Activated T-cell treated with anti-CD3 and anti-CD28 coated beads for 24 hours (primary cell): ENCODE measurements around the gene METTL9.
"Not testable (repeated sequence)": the region's sequence is repeated elsewhere in the genome, so short reads cannot be mapped to it uniquely, and the experiment has no call there.

Experiments
- DNase-seq: peaks from one replicate; pipeline ENCODE4 v3.0.0-alpha.2; 2020; ENCODE audit warnings: low read depth

METTL9 gene

GRCh38 chr16:21663889-21664647, 64.7 kb downstream of the METTL9 start, which contains the start of gene OTOA:
TSS of gene OTOA (plus strand) at chr16:21663968. CDS start at chr16:21678515, 14,547 bp downstream.
- DNase-seq = no peak

DNA sequence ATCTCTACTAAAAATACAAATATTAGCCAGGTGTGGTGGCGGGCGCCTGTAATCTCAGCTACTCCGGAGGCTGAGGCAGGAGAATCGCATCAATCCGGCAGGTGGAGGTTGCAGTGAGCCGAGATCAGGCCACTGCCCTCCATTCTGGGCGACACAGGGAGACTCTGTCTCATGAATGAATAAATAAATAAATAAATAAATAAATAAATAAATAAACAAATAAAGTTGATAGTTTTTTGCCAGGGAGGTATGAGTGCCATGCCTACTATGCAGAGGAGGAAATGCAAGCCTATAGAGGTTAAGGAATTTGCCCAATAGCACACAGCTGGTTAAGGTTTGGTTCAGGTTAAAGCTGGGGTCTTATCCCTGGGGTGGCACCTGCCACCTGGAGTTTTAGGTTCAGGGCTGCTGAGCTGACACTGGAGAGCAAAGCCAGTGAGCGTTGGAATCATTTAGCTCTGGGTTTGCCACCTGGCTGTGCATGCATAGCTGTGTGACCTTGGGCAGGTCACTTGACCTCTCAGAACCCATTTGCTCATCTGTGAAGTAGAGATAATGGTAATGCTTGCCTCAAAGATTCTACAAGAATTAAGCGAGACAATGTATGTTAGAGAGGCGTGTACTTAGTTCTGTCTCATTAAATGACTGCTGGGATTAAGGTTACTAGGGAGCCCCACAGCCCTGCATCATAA, 65.6 kb downstream of the METTL9 start:
- no peak for DNase-seq

GRCh38 chr16:21666772-21667171, 67.4 kb downstream of the METTL9 start:
- no peak for DNase-seq

DNA sequence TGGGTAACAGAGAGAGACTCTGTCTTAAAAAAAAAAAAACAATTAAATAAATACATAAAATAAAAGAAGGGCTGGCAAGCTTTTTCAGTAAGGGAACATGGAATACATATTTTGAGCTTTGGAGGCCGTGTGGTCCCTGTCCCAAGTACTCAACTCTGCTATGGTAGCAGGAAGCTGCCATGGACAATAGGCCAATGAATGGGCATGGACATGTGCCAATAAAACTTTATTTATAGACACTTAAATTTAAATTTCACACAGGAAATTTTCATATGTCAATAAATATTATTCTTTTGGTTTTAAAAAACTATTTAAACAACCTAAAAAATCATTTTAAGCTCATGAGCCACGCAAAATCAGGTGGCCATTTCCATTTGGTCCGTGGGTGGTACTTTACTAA, 68.2 kb downstream of the METTL9 start:
- DNase-seq = no peak

GRCh38 chr16:21673469-21673868, 74.1 kb downstream of the METTL9 start:
- DNase-seq = no peak

DNA sequence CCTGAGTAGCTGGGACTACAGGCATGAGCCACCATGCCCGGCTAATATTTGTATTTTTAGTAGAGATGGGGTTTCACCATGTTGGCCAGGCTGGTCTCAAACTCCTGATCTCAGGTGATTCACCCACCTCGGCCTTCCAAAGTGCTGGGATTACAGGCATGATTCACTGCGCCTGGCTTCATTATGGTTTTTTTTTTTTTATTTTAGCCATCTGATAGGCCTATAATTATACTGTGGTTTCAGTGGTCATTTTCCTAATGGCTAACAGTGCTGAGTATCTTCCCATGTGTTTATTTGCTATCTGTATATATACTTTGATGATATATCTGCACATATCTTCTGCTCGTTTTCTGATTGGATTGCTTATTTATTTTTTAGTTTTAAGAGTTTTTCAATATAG, 75.1 kb downstream of the METTL9 start:
- not testable (repeated sequence) for DNase-seq

DNA sequence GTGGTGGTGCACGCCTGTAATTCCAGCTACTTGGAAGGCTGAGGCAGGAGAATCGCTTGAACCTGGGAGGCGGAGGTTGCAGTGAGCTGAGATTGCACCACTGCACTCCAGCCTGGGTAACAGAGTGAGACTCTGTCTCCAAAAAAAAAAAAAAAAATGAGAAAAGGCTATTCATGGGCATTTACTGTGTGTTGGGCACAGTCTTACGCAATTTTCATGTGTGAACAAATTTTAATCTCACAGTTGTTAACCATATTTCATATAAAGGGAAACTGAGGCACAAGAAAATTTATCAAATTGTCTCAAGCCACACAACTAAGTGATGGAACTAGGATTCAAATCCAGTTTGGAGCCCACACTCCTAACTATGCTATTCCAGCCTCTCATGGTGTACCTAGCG, 81.3 kb downstream of the METTL9 start:
- DNase-seq = not testable (repeated sequence)

DNA sequence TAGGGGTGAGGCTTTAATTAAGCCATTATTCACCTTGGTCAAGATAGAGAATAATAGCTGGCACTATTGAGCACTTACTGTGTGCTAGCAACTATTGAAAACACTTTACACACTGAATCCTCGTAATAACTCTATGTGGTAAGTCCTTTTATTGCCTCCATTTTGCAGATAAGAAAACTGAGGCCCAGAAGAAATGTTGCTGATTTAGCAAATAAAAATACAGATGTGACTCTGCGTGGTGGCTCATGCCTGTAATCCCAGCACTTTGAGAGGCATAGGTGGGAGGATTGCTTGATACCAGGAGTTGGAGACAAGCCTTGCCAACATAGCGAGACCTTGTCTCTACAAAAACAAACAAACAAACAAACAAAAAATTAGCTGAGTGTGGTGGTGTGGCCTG, 83.8 kb downstream of the METTL9 start:
- DNase-seq = no peak

- no peak for DNase-seq
Measured at GRCh38 chr16:21684199-21684598, 84.8 kb downstream of the METTL9 start.

DNA sequence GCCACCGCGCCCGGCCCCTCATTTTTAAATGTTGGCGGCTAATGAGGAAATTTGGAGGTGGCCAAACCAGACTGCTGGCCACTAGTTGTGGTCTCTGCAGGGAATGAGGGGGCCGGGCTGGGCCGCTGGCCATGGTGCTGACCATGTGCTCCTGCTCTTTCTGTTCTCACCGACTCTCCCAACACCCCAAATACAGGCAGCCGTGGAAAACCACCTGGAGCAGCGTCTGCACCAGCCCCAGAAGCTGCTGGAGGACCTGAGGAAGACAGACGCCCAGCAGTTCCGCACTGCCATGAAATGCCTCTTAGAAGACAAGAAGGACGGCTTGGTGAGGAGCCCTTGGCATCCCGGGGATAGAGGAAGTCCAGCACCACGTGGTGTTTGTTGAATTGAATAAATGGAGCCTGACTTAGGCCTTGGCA, 85.7 kb downstream of the METTL9 start:
- DNase-seq = no peak

DNA sequence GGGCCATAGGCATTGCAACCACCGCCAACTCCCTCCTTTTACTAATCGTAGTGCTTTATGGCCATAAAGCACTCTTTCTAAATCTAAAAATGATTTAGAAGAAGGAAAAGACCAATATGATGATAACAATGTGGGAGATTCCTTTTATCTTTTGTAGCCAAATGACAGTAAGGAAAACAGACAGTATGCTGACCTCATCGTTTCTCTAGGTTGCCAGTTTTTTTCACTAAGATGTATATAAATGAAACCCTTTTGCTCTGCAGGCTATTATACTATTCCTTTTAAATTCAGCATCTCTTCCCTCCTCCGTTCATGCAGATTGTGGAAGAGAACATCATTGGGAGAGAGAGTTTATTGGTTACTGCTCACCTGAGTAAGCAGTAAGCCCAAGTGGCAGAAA, 89.7 kb downstream of the METTL9 start:
- no peak for DNase-seq

DNA sequence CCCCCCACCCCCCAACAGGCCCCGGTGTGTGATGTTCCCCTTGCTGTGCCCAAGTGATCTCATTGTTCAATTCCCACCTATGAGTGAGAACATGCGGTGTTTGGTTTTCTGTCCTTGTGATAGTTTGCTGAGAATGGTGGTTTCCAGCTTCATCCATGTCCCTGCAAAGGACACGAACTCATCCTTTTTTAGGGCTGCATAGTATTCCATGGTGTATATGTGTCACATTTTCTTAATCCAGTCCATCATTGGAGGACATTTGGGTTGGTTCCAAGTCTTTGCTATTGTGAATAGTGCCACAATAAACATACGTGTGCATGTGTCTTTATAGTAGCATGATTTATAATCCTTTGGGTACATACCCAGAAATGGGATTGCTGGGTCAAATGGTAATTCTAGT, 91.6 kb downstream of the METTL9 start:
- not testable (repeated sequence) for DNase-seq

- no peak for DNase-seq
Measured at GRCh38 chr16:21694609-21695008, 95.2 kb downstream of the METTL9 start.

- DNase-seq = no peak
Measured at GRCh38 chr16:21697032-21697431, 97.7 kb downstream of the METTL9 start.

- DNase-seq = no peak
Measured at GRCh38 chr16:21698169-21699032, 99.0 kb downstream of the METTL9 start.

GRCh38 chr16:21701271-21701670, 101.9 kb downstream of the METTL9 start:
- DNase-seq = no peak

- no peak for DNase-seq
Measured at GRCh38 chr16:21702276-21702675, 102.9 kb downstream of the METTL9 start.

GRCh38 chr16:21703156-21703555, 103.8 kb downstream of the METTL9 start:
- no peak for DNase-seq

DNA sequence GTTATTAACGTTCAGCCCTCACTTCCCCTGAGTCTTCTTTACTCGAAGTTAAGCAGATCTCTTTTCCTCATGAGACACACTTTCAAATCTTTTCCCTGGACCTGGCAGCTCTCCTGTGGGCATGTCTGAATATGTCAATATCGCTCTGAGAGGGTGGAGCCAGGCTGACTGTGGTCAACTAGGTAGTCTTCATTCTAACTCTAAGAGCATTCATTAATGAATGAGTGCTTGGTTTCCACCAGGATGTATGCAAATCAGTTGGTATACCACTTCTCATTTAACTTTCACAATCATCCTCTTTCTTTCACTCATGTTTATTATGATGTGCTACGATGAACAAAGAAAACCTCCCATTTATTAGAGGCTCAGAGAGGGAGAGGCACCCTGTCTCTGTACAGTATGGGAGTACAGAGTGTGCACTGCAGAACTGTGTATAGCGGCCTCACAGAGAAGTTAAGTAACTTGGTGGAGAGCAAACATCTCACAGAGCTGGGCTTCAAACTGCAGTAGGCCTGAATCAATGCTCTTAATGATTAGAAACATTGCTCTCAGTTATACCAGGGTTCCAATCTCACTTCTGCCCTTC, 104.3 kb downstream of the METTL9 start:
- DNase-seq = no peak

DNA sequence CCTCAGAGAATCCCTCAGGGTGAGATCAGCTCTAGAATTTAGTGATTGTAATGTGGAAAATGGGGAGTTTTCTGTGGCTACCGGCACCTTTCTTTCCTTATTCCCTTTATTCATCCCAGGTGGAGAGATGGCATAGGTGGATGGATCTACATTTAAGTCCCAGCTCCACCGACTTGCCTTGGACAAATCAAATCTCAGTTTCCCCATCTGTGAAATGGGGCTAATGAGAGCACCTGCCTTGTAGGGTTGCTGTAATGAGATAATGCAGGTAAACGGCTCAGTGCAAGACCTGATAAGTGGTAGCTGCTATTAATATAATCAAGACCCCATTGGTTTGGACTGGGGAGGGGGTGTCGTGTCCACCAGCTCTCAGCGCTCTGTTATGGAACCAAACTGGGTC, 104.9 kb downstream of the METTL9 start:
- no peak for DNase-seq

- DNase-seq = no peak
Measured at GRCh38 chr16:21704733-21705132, 105.4 kb downstream of the METTL9 start.
